Neutrophil (primary cell): ENCODE results near the gene FGR.

ENCODE experiments used
- H3K27ac ChIP-seq: fragments of 200-600 bp; sonication (generic); 2 replicates; pipeline ENCODE4 v1.5.1; 2016; ENCODE audit warnings: mild to moderate bottlenecking, moderate library complexity
- H3K27me3 ChIP-seq: fragments of 200-600 bp; sonication (generic); 2 replicates; pipeline ENCODE4 v1.6.0; 2016; ENCODE audit warnings: mild to moderate bottlenecking
- H3K36me3 ChIP-seq: fragments of 200-600 bp; sonication (generic); 2 replicates; pipeline ENCODE4 v1.5.1; 2017
- H3K4me1 ChIP-seq, 2 experiments: fragments of 200-600 bp in 1 of 2; sonication (generic) in 1 of 2; 1 replicate in 1 of 2; 2 replicates in 1 of 2; pipeline versions ENCODE4 v1.5.1 to v1.6.1; 2013 to 2016; ENCODE audit warnings: low read depth in 1 of 2, low read length in 1 of 2, mild to moderate bottlenecking in 1 of 2, moderate library complexity in 1 of 2; ENCODE audit not compliant: control insufficient read depth in 1 of 2, insufficient read depth in 1 of 2
- H3K4me3 ChIP-seq, 2 experiments: fragments of 200-600 bp in 1 of 2; sonication (generic) in 1 of 2; 1 replicate in 1 of 2; 2 replicates in 1 of 2; pipeline ENCODE4 v1.5.1; 2013 to 2016; ENCODE audit warnings: low read depth in 1 of 2, low read length in 1 of 2, mild to moderate bottlenecking in 1 of 2, moderate library complexity in 1 of 2
- H3K9me3 ChIP-seq: fragments of 200-600 bp; sonication (generic); 2 replicates; pipeline ENCODE4 v1.5.1; 2016
- TF ChIP-seq, protein P1 (sequence below): fragments of 200-600 bp; sonication (generic); IDR thresholded peaks from 2 replicates; pipeline ENCODE4 v1.5.1; 2016; ENCODE audit warnings: antibody characterized with exemption

Gene FGR

DNA sequence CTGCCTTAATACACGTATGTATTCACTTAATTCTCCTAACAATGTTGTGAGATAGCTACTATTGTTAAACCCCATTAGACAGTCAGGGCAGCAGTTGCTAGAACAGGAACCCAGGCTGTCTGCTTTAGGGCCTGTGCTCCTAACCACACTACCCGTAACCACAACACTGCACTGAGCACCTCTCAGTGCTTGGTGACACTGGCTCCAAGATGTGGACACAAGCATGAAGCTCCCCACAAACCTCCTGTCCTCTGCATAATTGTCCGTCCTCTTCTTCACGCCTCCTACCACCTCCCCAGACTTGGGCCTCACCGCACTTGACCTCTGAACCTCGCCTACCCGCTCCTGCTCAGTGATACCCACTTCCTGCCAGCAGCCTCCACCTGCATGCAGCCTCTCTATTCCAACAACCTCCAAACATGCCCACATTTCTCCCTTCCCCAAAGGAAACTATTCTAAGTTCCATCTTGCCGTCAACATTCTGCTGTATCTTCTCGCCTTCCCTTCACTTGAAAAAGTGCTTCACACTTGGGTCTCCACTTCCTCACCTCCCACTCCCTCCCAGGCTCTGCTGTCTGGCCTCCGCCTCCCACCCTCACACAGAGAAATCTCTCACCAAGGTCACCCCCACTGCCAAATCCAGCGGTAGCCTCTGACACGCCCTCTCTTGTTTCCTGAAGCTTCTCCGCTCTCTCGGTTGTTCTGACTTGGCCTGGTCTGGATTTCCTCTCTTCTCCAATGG, 16.5 kb downstream of the FGR start:
- TF ChIP-seq, protein P1, sequence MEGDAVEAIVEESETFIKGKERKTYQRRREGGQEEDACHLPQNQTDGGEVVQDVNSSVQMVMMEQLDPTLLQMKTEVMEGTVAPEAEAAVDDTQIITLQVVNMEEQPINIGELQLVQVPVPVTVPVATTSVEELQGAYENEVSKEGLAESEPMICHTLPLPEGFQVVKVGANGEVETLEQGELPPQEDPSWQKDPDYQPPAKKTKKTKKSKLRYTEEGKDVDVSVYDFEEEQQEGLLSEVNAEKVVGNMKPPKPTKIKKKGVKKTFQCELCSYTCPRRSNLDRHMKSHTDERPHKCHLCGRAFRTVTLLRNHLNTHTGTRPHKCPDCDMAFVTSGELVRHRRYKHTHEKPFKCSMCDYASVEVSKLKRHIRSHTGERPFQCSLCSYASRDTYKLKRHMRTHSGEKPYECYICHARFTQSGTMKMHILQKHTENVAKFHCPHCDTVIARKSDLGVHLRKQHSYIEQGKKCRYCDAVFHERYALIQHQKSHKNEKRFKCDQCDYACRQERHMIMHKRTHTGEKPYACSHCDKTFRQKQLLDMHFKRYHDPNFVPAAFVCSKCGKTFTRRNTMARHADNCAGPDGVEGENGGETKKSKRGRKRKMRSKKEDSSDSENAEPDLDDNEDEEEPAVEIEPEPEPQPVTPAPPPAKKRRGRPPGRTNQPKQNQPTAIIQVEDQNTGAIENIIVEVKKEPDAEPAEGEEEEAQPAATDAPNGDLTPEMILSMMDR: no peak
- peaks cover 74 to 80% of the 10 kb centered on the region in 2 experiments for H3K4me1 ChIP-seq
- H3K27ac ChIP-seq: peak overlapping the region; percentile 99
- no peaks in the 10 kb centered on the region for H3K27me3 ChIP-seq
- peaks cover 8% of the 10 kb centered on the region for H3K9me3 ChIP-seq
- H3K36me3 ChIP-seq: peaks cover 93% of the 10 kb centered on the region
- H3K4me3 ChIP-seq: peak overlapping the region; percentile 12 to 18

DNA sequence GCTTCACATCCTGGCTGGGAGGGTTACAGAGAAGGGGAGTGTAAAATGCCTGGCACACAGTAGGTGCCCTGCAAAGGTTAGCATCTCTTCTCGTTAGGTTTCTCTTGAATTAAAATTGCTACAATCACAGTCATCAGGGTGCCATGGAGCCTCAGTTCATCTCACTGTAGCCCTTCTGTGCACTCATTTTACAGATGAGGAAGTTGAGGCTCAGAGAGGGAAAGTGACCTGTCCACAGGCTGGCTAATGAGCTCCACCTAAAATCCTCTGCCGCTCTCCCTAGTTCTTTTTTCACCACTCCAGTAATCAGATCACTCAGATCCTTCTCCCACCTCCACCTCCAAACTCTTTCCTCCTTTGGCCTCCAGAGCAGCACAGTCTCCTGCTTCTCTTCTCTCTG, 17.6 kb downstream of the FGR start:
- Histone ChIP-seq H3K4me3 (peak overlapping the region in 1 of 2 experiments; percentile 21), H3K27ac (peak overlapping the region; percentile 99), H3K9me3 (peaks cover 15% of the 10 kb centered on the region)

DNA sequence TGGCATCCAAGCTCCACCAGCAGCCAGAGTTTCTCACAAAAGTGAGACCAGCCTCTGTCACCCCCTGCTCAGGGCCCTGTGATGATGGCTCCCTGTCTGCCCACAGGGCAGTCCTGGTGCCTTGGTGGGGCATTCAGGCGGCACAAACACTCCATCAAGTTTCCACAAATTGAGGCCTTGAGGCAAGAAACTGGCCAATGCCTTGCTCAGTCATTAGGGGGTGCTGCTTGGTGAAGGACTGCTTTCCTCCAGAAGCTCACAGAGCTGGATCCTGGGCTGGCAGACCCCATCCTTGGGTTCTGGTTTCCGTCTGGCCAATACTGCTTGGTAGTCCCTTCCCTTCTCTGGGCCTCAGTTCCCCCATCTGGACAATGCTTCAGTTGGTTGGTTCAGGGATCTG, 18.5 kb downstream of the FGR start:
- peaks cover 98% of the 10 kb centered on the region for H3K36me3 ChIP-seq
- H3K27me3 ChIP-seq: no peaks in the 10 kb centered on the region
- H3K9me3 ChIP-seq: peaks cover 18% of the 10 kb centered on the region
- H3K4me3 ChIP-seq: no peak overlapping the region
- peaks cover 53 to 61% of the 10 kb centered on the region in 2 experiments for H3K4me1 ChIP-seq
- TF ChIP-seq, protein P1: no peak
- H3K27ac ChIP-seq: peak overlapping the region; percentile 99

More for the DNA sequence above, 17.6 kb downstream of the FGR start:
- TF ChIP-seq, protein P1: no peak
- peaks cover 94% of the 10 kb centered on the region for H3K36me3 ChIP-seq
- H3K4me1 ChIP-seq: peaks cover 63 to 70% of the 10 kb centered on the region in 2 experiments
- no peaks in the 10 kb centered on the region for H3K27me3 ChIP-seq

DNA sequence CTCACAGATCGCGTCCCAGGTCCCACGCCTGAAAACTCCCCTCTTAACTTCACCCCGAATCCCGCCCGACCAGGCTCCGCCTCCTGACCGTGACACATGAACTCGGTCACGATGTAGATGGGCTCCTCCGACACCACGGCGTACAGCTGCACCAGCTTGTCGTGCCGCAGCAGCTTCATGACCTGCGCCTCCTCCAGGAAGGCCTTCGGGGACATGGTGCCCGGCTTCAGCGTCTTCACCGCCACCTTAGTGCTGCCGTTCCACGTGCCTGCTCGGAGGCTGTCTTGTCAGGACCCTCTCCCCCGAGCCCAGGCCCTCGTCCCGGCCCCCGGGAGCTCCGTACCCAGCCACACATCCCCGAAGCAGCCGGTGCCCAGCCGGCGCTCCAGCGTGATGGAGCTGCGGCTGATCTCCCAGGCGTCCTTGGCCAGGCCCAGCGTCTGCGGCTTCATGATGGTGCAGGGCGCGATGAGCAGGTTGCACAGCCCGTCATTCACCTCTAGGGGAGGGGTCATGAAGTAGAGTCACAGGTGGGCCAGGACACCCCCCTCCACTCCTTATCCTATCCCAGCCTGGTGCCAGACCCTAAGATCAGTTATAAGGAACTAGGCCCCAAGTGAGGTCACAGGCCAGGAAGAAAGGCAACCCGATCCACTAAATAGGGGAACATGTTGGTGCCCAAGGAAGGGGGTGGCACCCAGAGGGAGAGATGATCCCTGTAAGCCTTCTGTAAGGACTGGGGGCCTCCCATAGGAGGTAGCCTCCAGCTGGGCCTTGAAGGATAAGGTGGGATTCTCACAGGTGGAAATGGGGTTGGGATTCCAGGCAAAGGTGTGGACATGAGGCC, 19.4 kb downstream of the FGR start:
- peaks cover 100% of the 10 kb centered on the region for H3K36me3 ChIP-seq
- H3K4me3 ChIP-seq: no peak overlapping the region
- peaks cover 46 to 52% of the 10 kb centered on the region in 2 experiments for H3K4me1 ChIP-seq
- H3K27me3 ChIP-seq: no peaks in the 10 kb centered on the region
- peaks cover 18% of the 10 kb centered on the region for H3K9me3 ChIP-seq
- peak overlapping the region; percentile 99 for H3K27ac ChIP-seq
- TF ChIP-seq, protein P1: no peak

DNA sequence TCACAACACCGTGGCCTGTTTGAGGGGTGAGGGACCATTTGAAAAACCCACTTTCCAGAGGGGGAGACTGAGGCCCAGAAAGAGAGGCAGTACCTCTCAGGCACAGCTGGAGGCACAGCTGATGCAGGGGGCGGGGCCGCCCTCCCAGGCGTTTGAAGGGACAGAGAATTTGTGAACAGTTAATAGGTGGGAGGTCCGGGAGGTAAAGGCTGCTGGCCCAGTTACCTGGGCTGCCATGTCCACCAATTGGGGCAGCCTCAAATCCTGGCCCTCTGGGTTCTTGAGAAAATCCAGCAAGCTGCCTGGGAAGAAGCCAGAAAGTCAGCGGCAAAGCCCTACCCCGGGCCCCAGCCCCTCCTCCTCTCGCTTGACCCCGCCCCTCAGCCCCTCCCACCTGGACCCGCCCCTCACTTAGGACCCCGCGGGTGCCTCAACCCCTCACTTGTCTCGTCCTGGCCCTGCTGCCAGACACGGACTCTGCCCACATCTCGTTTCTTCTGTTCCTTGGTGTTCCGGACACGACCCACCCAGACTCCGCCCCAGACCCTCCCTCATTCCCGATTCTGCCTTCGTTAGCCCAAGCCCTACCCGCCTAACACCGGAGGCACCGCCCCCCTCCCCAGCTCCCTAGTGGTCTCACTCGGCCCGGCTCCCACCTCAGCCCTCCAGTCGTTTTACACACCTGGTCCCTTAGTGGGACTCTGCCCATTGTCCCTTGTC, 20.2 kb downstream of the FGR start:
- TF ChIP-seq, protein P1: no peak
- H3K27ac ChIP-seq: peak overlapping the region; percentile 99
- no peaks in the 10 kb centered on the region for H3K27me3 ChIP-seq
- H3K36me3 ChIP-seq: peaks cover 95% of the 10 kb centered on the region
- peaks cover 46 to 51% of the 10 kb centered on the region in 2 experiments for H3K4me1 ChIP-seq
- peaks cover 18% of the 10 kb centered on the region for H3K9me3 ChIP-seq
- H3K4me3 ChIP-seq: no peak overlapping the region
